GM12891 (cell line): ENCODE results near the gene RUFY3.
"Not testable (repeated sequence)": the region's sequence is repeated elsewhere in the genome, so short reads cannot be mapped to it uniquely, and the experiment has no call there.

ENCODE experiments used
- PAX5 ChIP-seq: IDR thresholded peaks from 2 replicates; pipeline ENCODE4 v1.6.1; 2011; ENCODE audit warnings: low read length, moderate library complexity, mild to moderate bottlenecking; ENCODE audit not compliant: insufficient read depth, severe bottlenecking
- POLR2A ChIP-seq: IDR thresholded peaks from 2 replicates; pipeline ENCODE4 v1.6.1; 2011; ENCODE audit warnings: low read depth, low read length, control low read depth
- POLR2AphosphoS5 ChIP-seq: IDR thresholded peaks from 2 replicates; pipeline ENCODE4 v1.6.1; 2011; ENCODE audit warnings: low read depth, low read length, control low read depth
- SPI1 ChIP-seq: IDR thresholded peaks from 2 replicates; pipeline ENCODE4 v1.6.1; 2011; ENCODE audit warnings: low read depth, low read length, control low read depth
- TAF1 ChIP-seq: IDR thresholded peaks from 2 replicates; pipeline ENCODE4 v1.6.1; 2011; ENCODE audit warnings: low read depth, low read length, control low read depth

- not testable (repeated sequence) for TF ChIP-seq POLR2A, POLR2AphosphoS5, SPI1, PAX5, TAF1
These were observed 27.1 kb upstream of the RUFY3 start for GRCh38 chr4:70694633-70695032.
